MM.1S (cell line): ENCODE data around the gene CYSTM1.

Source experiments
- EZH2 ChIP-seq: fragments of 300-600 bp; sonication (generic); optimal IDR thresholded peaks from 2 replicates; pipeline ENCODE3; 2017; ENCODE audit warnings: low read depth, mild to moderate bottlenecking, antibody characterized with exemption, low read length, mixed read lengths
- TF ChIP-seq, protein P1 (sequence below): fragments of 300-600 bp; sonication (generic); IDR thresholded peaks from 2 replicates; pipeline ENCODE4 v1.5.1; 2016; ENCODE audit warnings: antibody characterized with exemption, low read length, mixed read lengths

DNA sequence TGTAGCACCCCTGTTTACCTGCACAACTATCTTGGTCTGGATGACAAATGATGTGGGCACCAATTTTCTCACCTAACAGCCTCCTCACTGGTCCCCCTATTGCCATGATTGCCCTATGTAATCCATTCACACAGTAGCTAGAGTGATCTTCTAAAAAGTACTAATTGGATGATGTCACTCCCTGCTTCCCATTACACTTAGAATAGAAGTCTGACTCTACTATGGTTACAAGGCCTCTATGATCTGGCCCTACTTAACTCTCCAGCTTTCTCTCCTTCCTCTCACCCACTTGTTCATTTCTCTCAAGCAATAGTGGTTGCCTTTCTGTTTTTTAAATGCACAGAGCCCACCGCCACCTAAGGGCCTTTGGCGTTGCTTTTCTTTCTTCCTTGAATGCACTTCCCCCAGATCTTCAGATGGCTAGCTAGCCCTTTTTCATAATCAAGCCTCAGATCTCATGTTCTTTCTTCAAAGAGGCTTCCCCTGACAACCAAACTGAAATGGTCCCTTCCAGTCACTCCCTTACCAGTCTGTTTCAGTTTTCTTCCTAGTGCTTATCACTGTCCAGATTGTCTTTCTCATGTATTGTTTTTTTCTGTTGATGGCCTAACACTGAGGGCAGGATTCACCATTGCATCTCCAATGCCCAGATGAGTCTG, 40.6 kb upstream of the CYSTM1 start:
- TF ChIP-seq, protein P1, sequence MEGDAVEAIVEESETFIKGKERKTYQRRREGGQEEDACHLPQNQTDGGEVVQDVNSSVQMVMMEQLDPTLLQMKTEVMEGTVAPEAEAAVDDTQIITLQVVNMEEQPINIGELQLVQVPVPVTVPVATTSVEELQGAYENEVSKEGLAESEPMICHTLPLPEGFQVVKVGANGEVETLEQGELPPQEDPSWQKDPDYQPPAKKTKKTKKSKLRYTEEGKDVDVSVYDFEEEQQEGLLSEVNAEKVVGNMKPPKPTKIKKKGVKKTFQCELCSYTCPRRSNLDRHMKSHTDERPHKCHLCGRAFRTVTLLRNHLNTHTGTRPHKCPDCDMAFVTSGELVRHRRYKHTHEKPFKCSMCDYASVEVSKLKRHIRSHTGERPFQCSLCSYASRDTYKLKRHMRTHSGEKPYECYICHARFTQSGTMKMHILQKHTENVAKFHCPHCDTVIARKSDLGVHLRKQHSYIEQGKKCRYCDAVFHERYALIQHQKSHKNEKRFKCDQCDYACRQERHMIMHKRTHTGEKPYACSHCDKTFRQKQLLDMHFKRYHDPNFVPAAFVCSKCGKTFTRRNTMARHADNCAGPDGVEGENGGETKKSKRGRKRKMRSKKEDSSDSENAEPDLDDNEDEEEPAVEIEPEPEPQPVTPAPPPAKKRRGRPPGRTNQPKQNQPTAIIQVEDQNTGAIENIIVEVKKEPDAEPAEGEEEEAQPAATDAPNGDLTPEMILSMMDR, result no peak
- TF ChIP-seq EZH2, result no peak
